ENCODE measurements around the gene MAP3K19. TPM values are rescaled to one million over a fixed set of nuclear protein-coding genes. Genes with fewer than 3 reads are reported as not detected.

MAP3K19 gene
- total and polyA plus RNA-seq, 2 experiments from 2014 or later: not detected

GRCh38 chr2:135002836-135003235, 44.4 kb downstream of the MAP3K19 start:
- no peaks in the 10 kb centered on the region for H3K27me3 ChIP-seq (ENCODE audit: insufficient read depth)
- H3K36me3 ChIP-seq (ENCODE audit: insufficient read depth): no peaks in the 10 kb centered on the region
- TF ChIP-seq ZNF331 (CRISPR knock-in tag; IDR thresholded peaks at IDR 0.05; ENCODE audit: low read depth) (no peak), ZNF114 (CRISPR knock-in tag; IDR thresholded peaks at IDR 0.05) (no peak), POLR2AphosphoS5 (IDR thresholded peaks at IDR 0.05; ENCODE audit: low read depth) (no peak)
- H3K4me3 ChIP-seq: no peak overlapping the region
- ATAC-seq (no peak), DNase-seq (ENCODE audit: low spot score) (no peak)
- no peaks in the 10 kb centered on the region for H3K79me2 ChIP-seq (replicated peaks; ENCODE audit: insufficient read depth)
- H3K27ac Mint-ChIP-seq: no peak overlapping the region
- H3K27ac ChIP-seq (ENCODE audit: low read depth): no peak overlapping the region
- no peak overlapping the region for H2AFZ ChIP-seq
- peaks cover 21% of the 10 kb centered on the region; the same call in 2 of the 3 replicates for H3K4me1 Mint-ChIP-seq
- no peaks in the 10 kb centered on the region for H3K36me3 Mint-ChIP-seq (ENCODE audit: low read depth)
- no peak overlapping the region for H3K4me2 ChIP-seq
- H3K4me3 Mint-ChIP-seq: no peak overlapping the region
- H3K9me2 ChIP-seq (ENCODE audit: insufficient read depth): no peaks in the 10 kb centered on the region
- peaks cover 6% of the 10 kb centered on the region; the same call in 1 of the 2 replicates for H3K4me1 ChIP-seq (ENCODE audit: insufficient read depth)
- H3K27me3 Mint-ChIP-seq (ENCODE audit: insufficient read depth, low read depth, poor library complexity): peaks cover 7% of the 10 kb centered on the region
- no peaks in the 10 kb centered on the region for H3K9me3 Mint-ChIP-seq
- H3F3A ChIP-seq (replicated peaks; ENCODE audit: low read depth): no peaks in the 10 kb centered on the region
- H4K20me1 ChIP-seq (replicated peaks; ENCODE audit: insufficient read depth): no peaks in the 10 kb centered on the region

- Histone ChIP-seq H3K4me3 (no peak overlapping the region), H3K27me3 (ENCODE audit: insufficient read depth) (no peaks in the 10 kb centered on the region)
Measured at GRCh38 chr2:134999521-134999920, 47.7 kb downstream of the MAP3K19 start.

GRCh38 chr2:134988994-134989605, 58.1 kb downstream of the MAP3K19 start:
- Histone ChIP-seq H3K4me3 (no peak overlapping the region), H3K36me3 (ENCODE audit: insufficient read depth) (no peaks in the 10 kb centered on the region), H3K79me2 (replicated peaks; ENCODE audit: insufficient read depth) (no peaks in the 10 kb centered on the region), H3K4me2 (no peak overlapping the region), H3K4me1 (ENCODE audit: insufficient read depth) (no peaks in the 10 kb centered on the region), H4K20me1 (replicated peaks; ENCODE audit: insufficient read depth) (no peaks in the 10 kb centered on the region), H3K27me3 (ENCODE audit: insufficient read depth) (no peaks in the 10 kb centered on the region), H3K9me2 (ENCODE audit: insufficient read depth) (no peaks in the 10 kb centered on the region), H3K27ac (ENCODE audit: low read depth) (no peak overlapping the region), H3F3A (replicated peaks; ENCODE audit: low read depth) (no peaks in the 10 kb centered on the region), H2AFZ (no peak overlapping the region)
- no peaks in the 10 kb centered on the region for H3K4me1 Mint-ChIP-seq
- no peaks in the 10 kb centered on the region for H3K36me3 Mint-ChIP-seq (ENCODE audit: low read depth)
- DNase-seq (ENCODE audit: low spot score) (peak; percentile 63), ATAC-seq (peak; percentile 71)
- H3K27ac Mint-ChIP-seq: no peak overlapping the region
- H3K4me3 Mint-ChIP-seq: no peak overlapping the region
- H3K27me3 Mint-ChIP-seq (ENCODE audit: insufficient read depth, low read depth, poor library complexity): peaks cover 4% of the 10 kb centered on the region
- no peaks in the 10 kb centered on the region for H3K9me3 Mint-ChIP-seq
- TF ChIP-seq ZNF331 (CRISPR knock-in tag; IDR thresholded peaks at IDR 0.05; ENCODE audit: low read depth): no peak
- TF ChIP-seq EZH2 (IDR thresholded peaks at IDR 0.05; ENCODE audit: low read depth, unreplicated experiment): no peak
- no peak for TF ChIP-seq REST (IDR thresholded peaks at IDR 0.05; ENCODE audit: unreplicated experiment)
- TF ChIP-seq CTCF (conservative IDR thresholded peaks at IDR 0.05; ENCODE audit: low read depth in 2 of 2): peak in 1 of 2 experiments; percentile 75; a peak in 3 of 4 replicates
- no peak for TF ChIP-seq EZH2phosphoT487 (IDR thresholded peaks at IDR 0.05; ENCODE audit: unreplicated experiment)

More at GRCh38 chr2:134999521-134999920, 47.7 kb downstream of the MAP3K19 start:
- no peaks in the 10 kb centered on the region for H3K36me3 Mint-ChIP-seq (ENCODE audit: low read depth)
- ATAC-seq (no peak), DNase-seq (ENCODE audit: low spot score) (no peak)
- Histone ChIP-seq H2AFZ (peak overlapping the region; percentile 74; the same call in 1 of the 2 replicates), H3K4me1 (ENCODE audit: insufficient read depth) (no peaks in the 10 kb centered on the region; the same call in 1 of the 2 replicates), H3K36me3 (ENCODE audit: insufficient read depth) (no peaks in the 10 kb centered on the region), H3K79me2 (replicated peaks; ENCODE audit: insufficient read depth) (no peaks in the 10 kb centered on the region), H3K27ac (ENCODE audit: low read depth) (no peak overlapping the region), H4K20me1 (replicated peaks; ENCODE audit: insufficient read depth) (no peaks in the 10 kb centered on the region), H3K4me2 (no peak overlapping the region), H3K9me2 (ENCODE audit: insufficient read depth) (no peaks in the 10 kb centered on the region), H3F3A (replicated peaks; ENCODE audit: low read depth) (no peaks in the 10 kb centered on the region)
- no peak overlapping the region for H3K27ac Mint-ChIP-seq
- peaks cover 5% of the 10 kb centered on the region; the same call in 2 of the 3 replicates for H3K4me1 Mint-ChIP-seq
- H3K27me3 Mint-ChIP-seq (ENCODE audit: insufficient read depth, low read depth, poor library complexity): peaks cover 5% of the 10 kb centered on the region
- TF ChIP-seq ETS1 (IDR thresholded peaks at IDR 0.05) (no peak), ZNF331 (CRISPR knock-in tag; IDR thresholded peaks at IDR 0.05; ENCODE audit: low read depth) (no peak)
- no peak overlapping the region for H3K4me3 Mint-ChIP-seq
- no peaks in the 10 kb centered on the region for H3K9me3 Mint-ChIP-seq

Measured in GM23338 (cell line).